Right renal pelvis (tissue), 4 donors: Measurements from ENCODE around the gene FGFBP1. TPM values are rescaled to one million over a fixed set of nuclear protein-coding genes. Genes with fewer than 3 reads are reported as not detected.

Experiments used
- polyA plus RNA-seq, 4 donors: library from polyadenylated mRNA; unstranded; fragments of 120-200 nt; gene quantifications; one replicate each; pipeline ENCODE4 v1.2.1, GENCODE V29; 2013; ENCODE audit not compliant: insufficient read length in 4 of 4

FGFBP1 gene
- polyA plus RNA-seq, 4 donors: 0.12 to 0.33 (median 0.20) TPM

Other genes starting within 250 kb of the FGFBP1 start
- gene BST1, start 235.7 kb downstream of the FGFBP1 start, polyA plus RNA-seq: 10 to 100 TPM; 12.8 to 16.0 (median 14.6) TPM
- 1 to 10 TPM in 2 of 4 donors, under 1 TPM in 2; 0.83 to 1.7 (median 1.1) TPM for gene CD38, start 160.4 kb downstream of the FGFBP1 start, polyA plus RNA-seq
- gene FGFBP2, start 24.4 kb upstream of the FGFBP1 start, polyA plus RNA-seq: under 1 TPM; 0.13 to 0.44 (median 0.23) TPM
- 10 to 100 TPM; 31.9 to 44.8 (median 39.3) TPM for gene PROM1, start 145.3 kb upstream of the FGFBP1 start, polyA plus RNA-seq